NCI-H1436 (cell line): Measurements from ENCODE around the gene TRPM1.

Experiments used
- DNase-seq: peaks from one replicate; lab custom pipeline; 2025; lab: John Stamatoyannopoulos, UW

TRPM1 gene

GRCh38 chr15:31049111-31049510, 52.4 kb downstream of the TRPM1 start:
- no peak for DNase-seq

GRCh38 chr15:31047437-31047836, 54.1 kb downstream of the TRPM1 start:
- no peak for DNase-seq

- no peak for DNase-seq
Measured at GRCh38 chr15:31046759-31047359, 54.7 kb downstream of the TRPM1 start.

GRCh38 chr15:31045606-31046005, 55.9 kb downstream of the TRPM1 start:
- DNase-seq: no peak

GRCh38 chr15:31042751-31043150, 58.8 kb downstream of the TRPM1 start:
- no peak for DNase-seq

- DNase-seq: no peak
Measured at GRCh38 chr15:31041610-31042009, 59.9 kb downstream of the TRPM1 start.

GRCh38 chr15:31040611-31041010, 60.9 kb downstream of the TRPM1 start:
- no peak for DNase-seq

- DNase-seq: no peak
Measured at GRCh38 chr15:31039961-31040360, 61.6 kb downstream of the TRPM1 start.

- no peak for DNase-seq
Measured at GRCh38 chr15:31037731-31038477, 63.6 kb downstream of the TRPM1 start.

- no peak for DNase-seq
Measured at GRCh38 chr15:31036783-31037182, 64.7 kb downstream of the TRPM1 start.

GRCh38 chr15:31035610-31036009, 65.9 kb downstream of the TRPM1 start:
- DNase-seq: no peak

GRCh38 chr15:31034152-31034551, 67.4 kb downstream of the TRPM1 start:
- DNase-seq: no peak

- DNase-seq: no peak
Measured at GRCh38 chr15:31032961-31033371, 68.6 kb downstream of the TRPM1 start.

- DNase-seq: no peak
Measured at GRCh38 chr15:31031471-31032067, 70.0 kb downstream of the TRPM1 start.

- no peak for DNase-seq
Measured at GRCh38 chr15:31027910-31028578, 73.5 kb downstream of the TRPM1 start.

- DNase-seq: no peak
Measured at GRCh38 chr15:31025996-31026395, 75.5 kb downstream of the TRPM1 start.

- DNase-seq: no peak
Measured at GRCh38 chr15:31024979-31025378, 76.5 kb downstream of the TRPM1 start.

GRCh38 chr15:31024330-31024729, 77.2 kb downstream of the TRPM1 start:
- no peak for DNase-seq

- no peak for DNase-seq
Measured at GRCh38 chr15:31023841-31024240, 77.7 kb downstream of the TRPM1 start.

- no peak for DNase-seq
Measured at GRCh38 chr15:31021067-31021665, 80.4 kb downstream of the TRPM1 start.

- DNase-seq: no peak
Measured at GRCh38 chr15:31020542-31020941, 81.0 kb downstream of the TRPM1 start.

GRCh38 chr15:31019986-31020385, 81.5 kb downstream of the TRPM1 start:
- DNase-seq: no peak
